Neural cell (in vitro differentiated cells): ENCODE data around the gene SMAD2. TPM values are rescaled to one million over a fixed set of nuclear protein-coding genes. Genes with fewer than 3 reads are reported as not detected.

ENCODE experiments used
- H2AFZ ChIP-seq: fragments of 200-600, 300-800 bp; sonication (generic), shearing (Covaris generic); 2 replicates; pipeline ENCODE4 v1.6.0; 2014; ENCODE audit warnings: low read depth, mild to moderate bottlenecking, antibody characterized with exemption, low read length, moderate library complexity
- H3F3A ChIP-seq: fragments of 200-600 bp; shearing (Covaris generic); 2 replicates; pipeline ENCODE4 v1.6.1; 2016; ENCODE audit warnings: mild to moderate bottlenecking, moderate library complexity, mixed read lengths, antibody characterized with exemption, low read length; ENCODE audit not compliant: insufficient read depth, poor library complexity, severe bottlenecking
- H3K27ac ChIP-seq: fragments of 200-600, 300-800 bp; sonication (generic), shearing (Covaris generic); 2 replicates; pipeline ENCODE4 v1.5.1; 2014; ENCODE audit warnings: mild to moderate bottlenecking, low read length, moderate library complexity
- H3K27me3 ChIP-seq: fragments of 300-800, 200-600 bp; sonication (generic), shearing (Covaris generic); 2 replicates; pipeline ENCODE4 v1.6.0; 2014; ENCODE audit warnings: mild to moderate bottlenecking, low read depth, low read length, moderate library complexity; ENCODE audit not compliant: insufficient read depth
- H3K36me3 ChIP-seq: fragments of 300-800, 200-600 bp; sonication (generic), shearing (Covaris generic); 2 replicates; pipeline ENCODE4 v1.5.1; 2014; ENCODE audit warnings: mild to moderate bottlenecking, antibody characterized with exemption, low read length, moderate library complexity; ENCODE audit not compliant: insufficient read depth
- H3K4me2 ChIP-seq: fragments of 300-800, 200-600 bp; sonication (generic), shearing (Covaris generic); 2 replicates; pipeline ENCODE4 v1.6.0; 2014; ENCODE audit warnings: mild to moderate bottlenecking, low read length
- H3K4me3 ChIP-seq: fragments of 300-800, 200-600 bp; sonication (generic), shearing (Covaris generic); 2 replicates; pipeline ENCODE4 v1.5.1; 2014; ENCODE audit warnings: mild to moderate bottlenecking, low read length, moderate library complexity
- H3K79me2 ChIP-seq: fragments of 200-600 bp; shearing (Covaris generic); replicated peaks from 2 replicates; pipeline ENCODE4 v1.6.0; 2014; ENCODE audit warnings: mild to moderate bottlenecking, low read length, moderate library complexity; ENCODE audit not compliant: insufficient read depth
- H3K9ac ChIP-seq: fragments of 300-800, 200-600 bp; sonication (generic), shearing (Covaris generic); 2 replicates; pipeline ENCODE4 v1.6.1; 2016; ENCODE audit warnings: mild to moderate bottlenecking, low read length, mixed read lengths
- H3K9me2 ChIP-seq: fragments of 200-600 bp; shearing (Covaris generic); 2 replicates; pipeline ENCODE4 v1.6.1; 2016; ENCODE audit warnings: mild to moderate bottlenecking, low read length, mixed read lengths; ENCODE audit not compliant: insufficient read depth
- H3K9me3 ChIP-seq: fragments of 200-600, 300-800 bp; sonication (generic), shearing (Covaris generic); 2 replicates; pipeline ENCODE4 v1.6.1; 2016; ENCODE audit warnings: mild to moderate bottlenecking, mixed run types, low read length, moderate library complexity, mixed read lengths
- H4K20me1 ChIP-seq: fragments of 200-600 bp; shearing (Covaris generic); 2 replicates; pipeline ENCODE4 v1.6.1; 2016; ENCODE audit warnings: mild to moderate bottlenecking, mixed run types; ENCODE audit not compliant: insufficient read depth
- CTCF ChIP-seq: fragments of 450-650 bp; IDR thresholded peaks from 2 replicates; pipeline ENCODE4 v1.5.1; 2014; ENCODE audit warnings: antibody characterized with exemption, mild to moderate bottlenecking, moderate library complexity; ENCODE audit not compliant: poor library complexity, severe bottlenecking
- EP300 ChIP-seq: fragments of 450-650 bp; conservative IDR thresholded peaks from 2 replicates; pipeline ENCODE4 v1.6.1; 2014; ENCODE audit warnings: antibody characterized with exemption, mild to moderate bottlenecking, moderate library complexity; ENCODE audit not compliant: poor library complexity, severe bottlenecking
- EZH2 ChIP-seq: fragments of 200-600, 300-800 bp; shearing (Covaris generic), sonication (generic); IDR thresholded peaks from 2 replicates; pipeline ENCODE4 v1.6.1; 2014; ENCODE audit warnings: antibody characterized with exemption, low read length, borderline replicate concordance, mild to moderate bottlenecking; ENCODE audit not compliant: insufficient read depth, poor library complexity, severe bottlenecking
- MXI1 ChIP-seq: fragments of 450-650 bp; conservative IDR thresholded peaks from 2 replicates; pipeline ENCODE4 v1.6.1; 2014; ENCODE audit warnings: antibody characterized with exemption, mild to moderate bottlenecking; ENCODE audit not compliant: poor library complexity, severe bottlenecking
- POLR2AphosphoS5 ChIP-seq: IDR thresholded peaks from 2 replicates; pipeline ENCODE4 v1.6.1; 2012
- RAD21 ChIP-seq: fragments of 450-650 bp; conservative IDR thresholded peaks from 2 replicates; pipeline ENCODE4 v1.6.1; 2014; ENCODE audit warnings: antibody characterized with exemption, mild to moderate bottlenecking, moderate library complexity
- REST ChIP-seq: IDR thresholded peaks from 2 replicates; pipeline ENCODE4 v1.6.1; 2012; ENCODE audit warnings: borderline replicate concordance
- SMC3 ChIP-seq: fragments of 450-650 bp; conservative IDR thresholded peaks from 2 replicates; pipeline ENCODE4 v1.6.1; 2014; ENCODE audit warnings: antibody characterized with exemption, mild to moderate bottlenecking, moderate library complexity; ENCODE audit not compliant: poor library complexity
- TAF1 ChIP-seq: IDR thresholded peaks from 2 replicates; pipeline ENCODE4 v1.6.1; 2012; ENCODE audit warnings: low read depth
- polyA plus RNA-seq: library from polyadenylated mRNA; depleted of rRNA; stranded (reverse); fragments of >200 nt; gene quantifications from 2 replicates; pipeline ENCODE4 v1.2.3, GENCODE V29; 2014

SMAD2 gene
- polyA plus RNA-seq, 1 donor from 2014 or later = 64.7 TPM

- TF ChIP-seq TAF1 = no peak
- TF ChIP-seq MXI1 = no peak
- no peak for TF ChIP-seq CTCF
- TF ChIP-seq POLR2AphosphoS5 = no peak
- TF ChIP-seq SMC3 = no peak
- TF ChIP-seq EP300 = no peak
- TF ChIP-seq REST = no peak
- no peak for TF ChIP-seq RAD21
- no peak for TF ChIP-seq EZH2
- peaks cover 1% of the 10 kb centered on the region for H4K20me1 ChIP-seq
Measured at GRCh38 chr18:47915229-47915628, 15.2 kb downstream of the SMAD2 start.

GRCh38 chr18:47912794-47913585 is 17.5 kb downstream of the SMAD2 start:
- Histone ChIP-seq H3K36me3 (no peaks in the 10 kb centered on the region), H3K4me3 (no peak overlapping the region), H2AFZ (no peak overlapping the region), H3F3A (no peaks in the 10 kb centered on the region), H3K9me2 (no peaks in the 10 kb centered on the region), H3K9ac (no peak overlapping the region), H3K9me3 (no peaks in the 10 kb centered on the region), H3K27me3 (no peaks in the 10 kb centered on the region), H3K79me2 (peaks cover 79% of the 10 kb centered on the region), H3K4me2 (no peak overlapping the region), H4K20me1 (no peaks in the 10 kb centered on the region), H3K27ac (no peak overlapping the region)
- TF ChIP-seq REST = no peak
- no peak for TF ChIP-seq POLR2AphosphoS5
- TF ChIP-seq CTCF = no peak
- no peak for TF ChIP-seq SMC3
- TF ChIP-seq TAF1 = no peak
- TF ChIP-seq RAD21 = no peak

More at GRCh38 chr18:47915229-47915628, 15.2 kb downstream of the SMAD2 start:
- Histone ChIP-seq H3K9me2 (no peaks in the 10 kb centered on the region), H3K4me3 (no peak overlapping the region), H3K27ac (no peak overlapping the region), H3K79me2 (peaks cover 88% of the 10 kb centered on the region), H3K9ac (no peak overlapping the region), H3K9me3 (no peaks in the 10 kb centered on the region), H3K36me3 (no peaks in the 10 kb centered on the region), H3K27me3 (no peaks in the 10 kb centered on the region), H3F3A (no peaks in the 10 kb centered on the region), H3K4me2 (no peak overlapping the region), H2AFZ (no peak overlapping the region)
